GM21423 (cell line): ENCODE measurements around the gene DDX24.
"Not testable (repeated sequence)": the region's sequence is repeated elsewhere in the genome, so short reads cannot be mapped to it uniquely, and the experiment has no call there.

Source experiments
- ATAC-seq: cut with Tn5 transposase; IDR thresholded peaks from one replicate; pipeline ENCODE4 v1.9.1; 2021; ENCODE audit warnings: mild to moderate bottlenecking, moderate library complexity; ENCODE audit not compliant: unreplicated experiment

DDX24 gene

GRCh38 chr14:94087891-94088290 is 6.9 kb upstream of the DDX24 start:
- no peak for ATAC-seq

GRCh38 chr14:94081386-94081820 is 401 bp upstream of the DDX24 start:
- peak; percentile 32 for ATAC-seq

GRCh38 chr14:94079891-94080620 is 946 bp downstream of the DDX24 start:
- no peak for ATAC-seq

GRCh38 chr14:94077823-94078222 is 3.2 kb downstream of the DDX24 start:
- no peak for ATAC-seq

- ATAC-seq: no peak
Measured at GRCh38 chr14:94077111-94077821, 3.7 kb downstream of the DDX24 start.

GRCh38 chr14:94075008-94075407 is 6.0 kb downstream of the DDX24 start:
- no peak for ATAC-seq

- ATAC-seq: no peak
Measured at GRCh38 chr14:94074534-94074933, 6.5 kb downstream of the DDX24 start.

GRCh38 chr14:94072076-94072475 is 8.9 kb downstream of the DDX24 start:
- ATAC-seq: not testable (repeated sequence)

GRCh38 chr14:94066089-94066676 is 14.8 kb downstream of the DDX24 start:
- no peak for ATAC-seq

GRCh38 chr14:94062344-94062940 is 18.6 kb downstream of the DDX24 start:
- no peak for ATAC-seq

- ATAC-seq: no peak
Measured at GRCh38 chr14:94059998-94060397, 21.0 kb downstream of the DDX24 start.

- no peak for ATAC-seq
Measured at GRCh38 chr14:94058674-94059138, 22.3 kb downstream of the DDX24 start.

GRCh38 chr14:94058128-94058673 is 22.8 kb downstream of the DDX24 start:
- ATAC-seq: no peak

GRCh38 chr14:94056579-94057308 is 24.3 kb downstream of the DDX24 start:
- peak; percentile 68 for ATAC-seq

GRCh38 chr14:94054936-94055335 is 26.1 kb downstream of the DDX24 start:
- no peak for ATAC-seq

GRCh38 chr14:94054401-94054800 is 26.6 kb downstream of the DDX24 start:
- ATAC-seq: no peak

- ATAC-seq: no peak
Measured at GRCh38 chr14:94052662-94053061, 28.3 kb downstream of the DDX24 start.

- no peak for ATAC-seq
Measured at GRCh38 chr14:94052199-94052598, 28.8 kb downstream of the DDX24 start.

- ATAC-seq: no peak
Measured at GRCh38 chr14:94051779-94052178, 29.2 kb downstream of the DDX24 start.

- no peak for ATAC-seq
Measured at GRCh38 chr14:94051115-94051514, 29.9 kb downstream of the DDX24 start.
